HEK293T (cell line): ENCODE measurements around the gene MYL9.
A peak's percentile ranks its signal among the peaks of the same experiment; 100 is the strongest.

Source experiments
- CTCF ChIA-PET: fragments of 350-600 bp; formaldehyde crosslinking; extraction: SDS; loops from one replicate; lab custom pipeline; 2021; ENCODE audit warnings: antibody characterized with exemption, inconsistent platforms; lab: Yijun Ruan, JAX
- POLR2A ChIA-PET: fragments of 350-600 bp; formaldehyde crosslinking; extraction: SDS; loops from one replicate; lab custom pipeline; 2020; ENCODE audit warnings: antibody characterized with exemption, inconsistent platforms; lab: Yijun Ruan, JAX
- DNase-seq: peaks from one replicate; pipeline ENCODE4 v3.0.0; 2012; ENCODE audit warnings: mixed read lengths; ENCODE audit errors: extremely low spot score
- ARNT ChIP-seq: fragments of 450-650 bp; IDR thresholded peaks from 2 replicates; pipeline ENCODE4 v1.6.1; 2017; ENCODE audit warnings: mild to moderate bottlenecking
- BHLHE40 ChIP-seq: fragments of 450-650 bp; IDR thresholded peaks from 2 replicates; pipeline ENCODE4 v1.6.1; 2016; ENCODE audit warnings: mild to moderate bottlenecking, moderate library complexity, borderline replicate concordance
- CTBP1 ChIP-seq: fragments of 450-650 bp; IDR thresholded peaks from 2 replicates; pipeline ENCODE4 v1.6.1; 2016; ENCODE audit warnings: borderline replicate concordance
- ELF4 ChIP-seq: fragments of 450-650 bp; IDR thresholded peaks from 2 replicates; pipeline ENCODE4 v1.6.1; 2017; ENCODE audit warnings: antibody characterized with exemption
- FOXA1 ChIP-seq: fragments of 450-650 bp; IDR thresholded peaks from 2 replicates; pipeline ENCODE4 v1.6.1; 2016; ENCODE audit warnings: mild to moderate bottlenecking
- FOXK2 ChIP-seq: fragments of 450-650 bp; IDR thresholded peaks from 2 replicates; pipeline ENCODE4 v1.6.1; 2016; ENCODE audit warnings: mild to moderate bottlenecking
- FOXM1 ChIP-seq: fragments of 450-650 bp; IDR thresholded peaks from 2 replicates; pipeline ENCODE4 v1.6.1; 2017; ENCODE audit warnings: mild to moderate bottlenecking, borderline replicate concordance
- HDGF ChIP-seq: fragments of 450-650 bp; IDR thresholded peaks from 2 replicates; pipeline ENCODE4 v1.6.1; 2017; ENCODE audit warnings: antibody characterized with exemption, borderline replicate concordance
- L3MBTL2 ChIP-seq: fragments of 450-650 bp; conservative IDR thresholded peaks from 2 replicates; pipeline ENCODE4 v1.6.1; 2016; ENCODE audit warnings: mild to moderate bottlenecking
- LEF1 ChIP-seq: fragments of 450-650 bp; IDR thresholded peaks from 2 replicates; pipeline ENCODE4 v1.6.1; 2017; ENCODE audit warnings: mild to moderate bottlenecking, borderline replicate concordance
- NFRKB ChIP-seq: fragments of 450-650 bp; IDR thresholded peaks from 2 replicates; pipeline ENCODE4 v1.6.1; 2016; ENCODE audit warnings: mild to moderate bottlenecking, moderate library complexity
- PKNOX1 ChIP-seq: fragments of 450-650 bp; IDR thresholded peaks from 2 replicates; pipeline ENCODE4 v1.6.1; 2016
- SP1 ChIP-seq: fragments of 450-650 bp; IDR thresholded peaks from 2 replicates; pipeline ENCODE4 v1.6.1; 2017
- SUZ12 ChIP-seq: fragments of 450-650 bp; IDR thresholded peaks from 2 replicates; pipeline ENCODE4 v1.6.1; 2016; ENCODE audit warnings: mild to moderate bottlenecking
- TARDBP ChIP-seq: fragments of 450-650 bp; IDR thresholded peaks from 2 replicates; pipeline ENCODE4 v1.6.1; 2016
- ZNF384 ChIP-seq: fragments of 450-650 bp; IDR thresholded peaks from 2 replicates; pipeline ENCODE4 v1.6.1; 2016

The MYL9 gene

GRCh38 chr20:36587388-36588070 lies 46.2 kb downstream of the MYL9 start:
- no peak for DNase-seq
- ChIA-PET POLR2A (interaction anchor here (1.3 kb wide), 1 partner anchor 17 kb away, joined by 4 read pairs; no protein-coding TSS in a partner anchor), CTCF (interaction anchor here (0.6 to 0.7 kb wide), 2 partner anchors 11 to 385 kb away, joined by 3 read pairs; no protein-coding TSS in a partner anchor)
- TF ChIP-seq HDGF = no peak
- TF ChIP-seq PKNOX1 = no peak
- no peak for TF ChIP-seq ZNF384
- TF ChIP-seq SP1 = no peak
- TF ChIP-seq FOXM1 = no peak
- TF ChIP-seq BHLHE40 = no peak
- no peak for TF ChIP-seq FOXA1
- TF ChIP-seq TARDBP = no peak
- TF ChIP-seq SUZ12 = no peak
- TF ChIP-seq LEF1 = no peak
- TF ChIP-seq NFRKB = no peak
- no peak for TF ChIP-seq ELF4
- no peak for TF ChIP-seq L3MBTL2
- TF ChIP-seq FOXK2 = no peak
- TF ChIP-seq ARNT = no peak
- TF ChIP-seq CTBP1 = no peak

GRCh38 chr20:36591281-36591680 lies 50.0 kb downstream of the MYL9 start:
- no peak for DNase-seq
- TF ChIP-seq ELF4 (no peak), NFRKB (no peak), SUZ12 (no peak), SP1 (no peak)
- POLR2A ChIA-PET = interaction anchor here (1.3 to 3.8 kb wide), 3 partner anchors 13 to 18 kb away, joined by 4 to 17 read pairs (median 6); partner anchors contain the start of gene RAB5IF
- CTCF ChIA-PET = interaction anchor here (1.2 kb wide), 1 partner anchor 14 kb away, joined by 3 read pairs; no protein-coding TSS in a partner anchor

GRCh38 chr20:36591854-36592641 lies 50.7 kb downstream of the MYL9 start:
- POLR2A ChIA-PET = interaction anchor here (0.7 to 3.8 kb wide), 4 partner anchors 13 to 154 kb away, joined by 3 to 17 read pairs (median 4); partner anchors contain the start of genes NDRG3 and RAB5IF

GRCh38 chr20:36593347-36593929 lies 52.1 kb downstream of the MYL9 start:
- no peak for DNase-seq
- ChIA-PET CTCF (no interaction called here), POLR2A (interaction anchor here (2.4 to 3.8 kb wide), 2 partner anchors 11 to 13 kb away, joined by 17 to 18 read pairs; partner anchors contain the start of gene RAB5IF)
- TF ChIP-seq L3MBTL2 (no peak), FOXK2 (no peak), TARDBP (no peak), FOXA1 (no peak), HDGF (no peak), ELF4 (no peak), CTBP1 (no peak), BHLHE40 (no peak), FOXM1 (no peak)

More at GRCh38 chr20:36591854-36592641, 50.7 kb downstream of the MYL9 start:
- DNase-seq = peak; percentile 48
- TF ChIP-seq FOXA1 = no peak
- no peak for TF ChIP-seq HDGF
- TF ChIP-seq ZNF384 = peak; percentile 87
- CTCF ChIA-PET = interaction anchor here (0.6 to 1.2 kb wide), 3 partner anchors 13 to 22 kb away, joined by 3 read pairs; no protein-coding TSS in a partner anchor

GRCh38 chr20:36599912-36600345 lies 58.6 kb downstream of the MYL9 start:
- POLR2A ChIA-PET = interaction anchor here (1.5 kb wide), 1 partner anchor 28 kb away, joined by 4 read pairs; no protein-coding TSS in a partner anchor
- CTCF ChIA-PET = interaction anchor here (0.7 kb wide), 1 partner anchor 11 kb away, joined by 3 read pairs; no protein-coding TSS in a partner anchor
- no peak for DNase-seq
- TF ChIP-seq LEF1 = no peak
- TF ChIP-seq ZNF384 = no peak
- TF ChIP-seq L3MBTL2 = no peak
- no peak for TF ChIP-seq BHLHE40
- TF ChIP-seq SP1 = no peak
- no peak for TF ChIP-seq ELF4
- TF ChIP-seq FOXK2 = no peak
- no peak for TF ChIP-seq FOXM1
- TF ChIP-seq PKNOX1 = no peak
- no peak for TF ChIP-seq TARDBP
- TF ChIP-seq ARNT = no peak
- TF ChIP-seq CTBP1 = no peak
- TF ChIP-seq FOXA1 = no peak
- TF ChIP-seq NFRKB = no peak
